TTC549 (cell line): ENCODE results near the gene ASH1L.
"Not testable (repeated sequence)": the region's sequence is repeated elsewhere in the genome, so short reads cannot be mapped to it uniquely, and the experiment has no call there.

Experiments
- FAIRE-seq: peaks from 2 replicates; lab custom pipeline; 2012; peaks lifted over from hg19 to GRCh38; lab: Jason Lieb, UNC

The ASH1L gene, protein sequence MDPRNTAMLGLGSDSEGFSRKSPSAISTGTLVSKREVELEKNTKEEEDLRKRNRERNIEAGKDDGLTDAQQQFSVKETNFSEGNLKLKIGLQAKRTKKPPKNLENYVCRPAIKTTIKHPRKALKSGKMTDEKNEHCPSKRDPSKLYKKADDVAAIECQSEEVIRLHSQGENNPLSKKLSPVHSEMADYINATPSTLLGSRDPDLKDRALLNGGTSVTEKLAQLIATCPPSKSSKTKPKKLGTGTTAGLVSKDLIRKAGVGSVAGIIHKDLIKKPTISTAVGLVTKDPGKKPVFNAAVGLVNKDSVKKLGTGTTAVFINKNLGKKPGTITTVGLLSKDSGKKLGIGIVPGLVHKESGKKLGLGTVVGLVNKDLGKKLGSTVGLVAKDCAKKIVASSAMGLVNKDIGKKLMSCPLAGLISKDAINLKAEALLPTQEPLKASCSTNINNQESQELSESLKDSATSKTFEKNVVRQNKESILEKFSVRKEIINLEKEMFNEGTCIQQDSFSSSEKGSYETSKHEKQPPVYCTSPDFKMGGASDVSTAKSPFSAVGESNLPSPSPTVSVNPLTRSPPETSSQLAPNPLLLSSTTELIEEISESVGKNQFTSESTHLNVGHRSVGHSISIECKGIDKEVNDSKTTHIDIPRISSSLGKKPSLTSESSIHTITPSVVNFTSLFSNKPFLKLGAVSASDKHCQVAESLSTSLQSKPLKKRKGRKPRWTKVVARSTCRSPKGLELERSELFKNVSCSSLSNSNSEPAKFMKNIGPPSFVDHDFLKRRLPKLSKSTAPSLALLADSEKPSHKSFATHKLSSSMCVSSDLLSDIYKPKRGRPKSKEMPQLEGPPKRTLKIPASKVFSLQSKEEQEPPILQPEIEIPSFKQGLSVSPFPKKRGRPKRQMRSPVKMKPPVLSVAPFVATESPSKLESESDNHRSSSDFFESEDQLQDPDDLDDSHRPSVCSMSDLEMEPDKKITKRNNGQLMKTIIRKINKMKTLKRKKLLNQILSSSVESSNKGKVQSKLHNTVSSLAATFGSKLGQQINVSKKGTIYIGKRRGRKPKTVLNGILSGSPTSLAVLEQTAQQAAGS (N-terminal part only)

DNA sequence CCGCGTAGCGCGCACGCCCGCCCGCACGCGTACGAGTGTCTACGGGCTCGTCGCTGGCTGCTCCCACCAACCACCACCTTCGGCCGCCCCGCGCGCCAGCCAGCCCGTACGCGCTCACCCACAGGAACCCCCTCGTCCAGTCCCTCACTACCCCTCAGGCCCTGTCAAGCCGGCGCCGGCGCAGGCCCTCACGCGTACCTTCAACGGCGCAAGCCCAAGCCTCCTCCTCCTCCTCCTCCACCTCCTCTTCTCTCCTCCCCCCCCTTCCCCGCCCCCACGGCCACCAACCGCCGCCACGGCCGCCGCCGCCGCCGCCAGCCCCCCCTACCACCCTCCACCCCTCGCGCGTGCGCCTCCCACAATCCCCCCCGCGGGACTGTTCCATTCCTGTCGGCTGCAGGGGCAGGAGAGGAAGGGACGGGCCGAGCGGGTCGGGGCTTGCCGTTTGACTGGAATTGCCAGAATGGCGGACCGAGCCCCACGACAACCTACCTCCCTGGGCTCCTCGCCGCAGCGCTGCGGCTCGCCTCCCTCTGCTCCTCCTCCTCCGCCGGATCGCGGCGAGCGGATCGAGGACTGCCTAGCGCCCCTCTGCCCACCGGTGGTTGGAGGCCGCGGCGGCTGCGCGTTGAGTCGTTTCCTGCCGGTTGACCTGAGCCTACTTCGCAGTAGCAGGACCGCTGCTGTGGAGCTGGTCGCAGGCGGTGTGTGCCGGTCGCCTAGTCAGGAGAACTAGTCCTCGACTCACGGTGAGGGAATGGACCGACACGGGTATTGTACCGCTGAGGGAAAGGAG is at the start of gene ASH1L:
Gene ASH1L (minus strand): TSS at position 223 of the 796 bp plus-strand sequence. CDS start 41,284 bp downstream, outside the sequence.
- FAIRE-seq = no peak

DNA sequence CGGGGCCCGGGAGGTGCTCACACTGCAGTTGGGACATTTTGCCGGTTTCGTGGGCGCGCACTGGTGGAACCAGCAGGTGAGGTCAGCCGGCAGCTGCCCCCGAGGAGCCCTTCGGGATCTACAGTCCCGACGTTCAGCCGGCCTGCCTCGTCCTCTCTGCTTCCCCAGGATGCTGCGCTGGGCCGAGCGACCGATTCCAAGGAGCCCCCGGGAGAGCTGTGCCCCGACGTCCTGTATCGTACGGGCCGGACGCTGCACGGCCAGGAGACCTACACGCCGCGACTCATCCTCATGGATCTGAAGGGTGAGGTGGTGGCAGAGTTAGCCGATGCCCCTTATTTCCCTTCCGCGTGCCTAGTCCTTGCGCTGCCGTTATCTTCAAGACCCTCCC is 47.6 kb upstream of the ASH1L start:
- not testable (repeated sequence) for FAIRE-seq

DNA sequence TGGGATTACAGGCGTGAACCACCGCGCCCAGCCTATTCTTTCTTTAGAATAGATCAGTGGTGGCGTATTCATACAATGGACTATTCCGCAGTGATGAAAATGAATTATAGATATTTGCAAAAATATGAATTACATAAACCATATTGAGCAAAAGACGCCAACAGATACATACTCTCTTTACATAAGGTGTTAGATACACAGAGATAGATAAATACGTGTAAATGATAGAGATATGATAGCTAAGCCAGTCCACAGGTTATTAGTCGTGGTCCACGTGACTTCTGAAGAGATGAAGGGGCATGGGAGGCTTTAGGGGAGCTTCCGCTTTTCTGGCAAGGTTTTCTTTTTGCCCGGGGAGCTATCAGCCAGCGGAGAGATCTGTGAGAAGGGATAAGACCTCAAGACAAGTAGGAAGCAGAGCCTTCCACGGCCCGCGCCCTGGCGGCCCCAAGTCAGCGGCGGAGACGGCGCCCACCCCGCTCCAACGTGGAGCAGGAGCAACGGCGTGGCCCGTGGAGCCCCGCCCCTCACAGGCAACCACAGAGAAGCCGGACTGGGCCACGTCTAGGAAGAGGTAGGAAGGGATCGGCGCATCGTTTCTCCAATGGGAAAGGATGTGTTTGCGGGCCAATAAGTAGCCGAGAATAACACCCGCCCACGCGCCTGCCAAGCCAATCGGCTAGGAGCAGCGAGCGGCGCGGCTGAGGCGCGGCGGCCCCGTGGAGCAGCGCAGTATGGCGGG is 47.1 kb upstream of the ASH1L start, which contains the start of gene MSTO1:
Gene MSTO1 (plus strand): TSS at position 704 of the 742 bp plus-strand sequence. CDS start 31 bp downstream, at position 735.
- FAIRE-seq = peak; percentile 91

DNA sequence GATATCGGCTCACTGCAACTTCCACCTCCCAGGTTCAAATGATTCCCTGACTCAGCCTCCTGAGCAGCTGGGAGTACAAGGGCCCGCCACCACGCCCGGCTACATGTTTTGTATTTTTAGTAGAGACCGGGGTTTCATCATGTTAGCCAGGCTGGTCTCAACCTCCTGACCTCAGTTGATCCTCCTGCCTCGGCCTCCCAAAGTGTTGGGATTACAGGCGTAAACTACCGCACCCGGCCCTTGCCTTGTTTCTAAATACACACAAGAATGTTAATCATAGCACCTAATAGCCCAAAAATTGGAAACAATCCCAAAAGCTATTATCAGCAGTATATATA is 46.3 kb upstream of the ASH1L start:
- FAIRE-seq = no peak

DNA sequence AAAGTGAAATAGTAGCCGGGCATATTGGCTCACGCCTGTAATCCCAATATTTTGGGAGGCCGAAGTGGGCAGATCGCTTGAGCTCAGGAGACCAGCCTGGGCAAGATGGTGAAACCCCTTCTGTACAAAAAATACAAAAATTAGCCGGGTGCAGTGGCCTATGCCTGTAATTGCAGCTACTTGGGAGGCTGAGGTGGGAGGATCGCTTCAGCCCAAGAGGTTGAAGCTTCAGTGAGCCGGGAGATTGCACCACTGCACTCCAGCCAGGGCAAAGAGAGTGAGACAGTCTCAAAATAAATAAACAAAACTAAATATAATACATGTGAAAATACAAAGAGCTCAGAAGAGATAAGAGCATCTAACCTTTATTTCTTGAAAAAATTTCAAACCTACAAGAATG is 45.1 kb upstream of the ASH1L start:
- FAIRE-seq = no peak

DNA sequence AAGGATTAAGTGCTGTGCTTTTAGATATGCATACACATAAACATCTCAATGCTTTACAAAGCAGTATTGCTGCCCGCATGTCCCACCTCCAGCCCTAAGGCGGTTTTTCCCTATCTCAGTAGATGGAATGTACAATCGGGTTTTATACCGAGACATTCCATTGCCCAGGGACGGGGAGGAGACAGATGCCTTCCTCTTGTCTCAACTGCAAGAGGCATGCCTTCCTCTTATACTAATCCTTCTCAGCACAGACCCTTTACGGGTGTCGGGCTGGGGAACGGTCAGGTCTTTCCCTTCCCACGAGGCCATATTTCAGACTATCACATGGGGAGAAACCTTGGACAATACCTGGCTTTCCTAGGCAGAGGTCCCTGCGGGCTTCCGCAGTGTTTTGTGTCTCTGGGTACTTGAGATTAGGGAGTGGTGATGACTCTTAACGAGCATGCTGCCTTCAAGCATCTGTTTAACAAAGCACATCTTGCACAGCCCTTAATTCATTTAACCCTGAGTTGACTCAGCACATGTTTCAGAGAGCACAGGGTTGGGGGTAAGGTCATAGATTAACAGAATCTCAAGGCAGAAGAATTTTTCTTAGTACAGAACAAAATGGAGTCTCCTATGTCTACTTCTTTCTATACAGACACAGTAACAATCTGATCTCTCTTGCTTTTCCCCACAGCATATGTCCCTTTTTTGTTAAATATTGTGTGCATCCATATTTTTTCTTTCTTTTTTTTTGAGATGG is 37.4 kb upstream of the ASH1L start:
- not testable (repeated sequence) for FAIRE-seq

DNA sequence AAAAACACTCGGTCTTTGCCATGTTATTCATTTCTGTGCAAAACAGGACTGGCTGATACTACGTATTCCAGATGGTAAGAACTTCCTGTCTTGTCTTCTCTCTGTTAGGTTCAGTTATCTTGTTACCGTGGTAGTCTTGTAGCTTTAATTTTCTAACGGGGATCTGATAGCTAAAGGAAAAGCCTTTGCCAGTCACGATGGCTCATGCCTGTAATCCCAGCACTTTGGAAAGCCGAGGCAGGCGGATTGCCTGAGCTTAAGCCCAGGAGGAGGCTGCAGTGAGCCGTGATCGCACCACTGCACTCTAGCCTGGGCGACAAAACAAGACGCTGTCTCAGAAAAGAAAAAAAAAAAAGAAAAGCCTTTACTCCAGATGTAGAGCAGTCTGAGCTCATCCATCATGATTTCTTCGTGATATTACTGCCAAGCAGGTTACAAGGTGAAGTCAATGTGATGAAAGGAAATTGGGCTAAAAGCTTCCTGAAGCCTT is 36.3 kb upstream of the ASH1L start:
- FAIRE-seq = no peak

DNA sequence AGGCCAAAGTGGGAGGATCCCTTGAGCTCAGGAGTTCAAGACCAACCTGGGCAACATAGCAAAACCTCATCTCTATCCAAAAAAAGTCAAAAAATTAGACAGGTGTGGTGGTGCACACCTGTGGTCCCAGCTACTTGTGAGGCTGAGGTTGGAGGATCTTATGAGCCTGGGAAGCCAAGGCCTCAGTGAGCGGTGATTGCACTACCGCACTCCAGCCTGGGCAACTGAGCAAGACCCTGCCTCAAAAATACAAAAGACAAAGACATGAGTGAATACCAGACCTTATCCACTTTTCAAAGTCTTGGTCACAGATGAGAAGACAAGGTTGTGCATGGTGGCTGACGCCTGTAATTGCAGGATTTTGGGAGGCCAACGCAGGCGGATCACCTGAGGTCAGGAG is 34.3 kb upstream of the ASH1L start:
- FAIRE-seq = no peak

DNA sequence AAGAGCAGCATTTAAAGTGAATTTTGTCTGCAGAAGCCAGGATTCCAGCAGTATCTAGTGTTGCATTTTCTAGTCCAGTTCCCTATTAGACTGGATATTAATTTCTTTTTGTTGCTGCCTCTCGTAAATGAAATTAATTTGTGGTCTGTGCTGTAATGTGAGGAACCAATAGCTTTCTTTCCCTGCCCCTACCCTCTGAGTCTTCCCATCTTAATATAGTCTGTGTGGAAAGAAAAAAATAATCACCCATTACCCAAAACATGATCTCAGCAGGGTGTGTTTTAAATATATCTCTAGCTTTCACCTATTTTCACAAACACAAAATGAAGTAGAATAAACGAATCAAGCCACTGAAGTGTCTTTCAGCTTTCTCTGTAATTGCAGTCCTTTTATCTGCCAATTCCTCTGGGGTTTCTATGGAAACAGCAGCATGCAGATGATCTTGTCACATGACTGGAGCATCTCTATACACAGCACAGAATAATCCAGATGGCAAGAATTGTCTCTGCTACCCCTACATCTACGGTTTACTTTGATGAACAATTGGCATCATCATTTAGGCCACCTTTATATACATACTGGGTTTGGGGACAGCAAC is 33.4 kb upstream of the ASH1L start:
- FAIRE-seq = not testable (repeated sequence)

DNA sequence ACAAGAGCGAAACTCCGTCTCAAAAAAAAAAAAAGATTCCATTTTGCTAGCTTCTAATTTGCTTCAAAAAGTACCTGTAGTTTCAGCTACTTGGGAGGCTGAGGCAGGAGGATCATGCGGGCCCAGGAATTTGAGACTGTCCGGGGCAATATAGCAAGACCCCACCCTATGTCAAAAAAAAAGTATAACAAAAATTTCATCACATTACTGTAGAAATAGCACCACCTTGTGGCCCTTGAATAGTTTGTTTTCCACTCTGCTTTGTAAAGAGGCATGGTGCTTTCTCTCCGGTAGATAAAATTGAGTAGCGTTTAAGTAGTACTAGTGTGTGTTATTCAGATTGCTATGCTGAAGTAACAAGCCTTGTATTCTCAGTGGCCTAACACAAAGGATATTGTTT is 29.2 kb upstream of the ASH1L start:
- peak; percentile 97 for FAIRE-seq

DNA sequence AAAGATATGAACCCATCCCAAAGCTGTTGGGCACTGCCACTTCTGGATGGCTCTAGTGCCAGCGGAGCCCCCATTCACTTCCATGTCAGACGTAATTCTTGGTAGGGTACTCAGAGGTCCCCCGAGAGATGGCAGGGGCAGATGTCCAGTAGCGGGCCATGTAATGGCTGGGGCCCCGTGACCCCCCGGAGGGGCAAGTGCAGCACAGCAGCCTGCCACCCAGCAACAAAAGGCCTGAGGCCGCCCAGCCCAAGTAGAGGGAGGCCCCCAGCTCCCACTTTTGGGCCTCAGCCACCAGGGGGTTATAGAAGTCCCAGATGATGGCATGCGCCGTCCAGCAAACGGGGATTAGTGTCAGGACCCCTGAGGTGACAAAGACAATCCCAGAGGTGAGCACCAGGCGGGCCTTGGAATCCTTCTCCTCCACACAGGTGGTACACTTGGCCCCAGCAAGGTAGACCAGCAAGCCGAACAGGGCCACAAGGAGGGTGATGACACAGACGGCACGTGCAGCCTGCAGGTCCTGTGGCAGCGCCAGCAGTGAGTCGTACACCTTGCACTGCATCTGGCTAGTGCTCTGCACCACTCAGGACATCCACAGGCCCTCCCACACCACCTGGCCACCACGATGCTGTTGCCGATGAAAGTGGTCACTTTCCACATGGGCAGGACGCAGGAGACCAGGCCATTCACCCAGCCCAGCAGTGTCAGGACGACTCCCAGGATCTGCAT is 28.1 kb upstream of the ASH1L start:
- not testable (repeated sequence) for FAIRE-seq

DNA sequence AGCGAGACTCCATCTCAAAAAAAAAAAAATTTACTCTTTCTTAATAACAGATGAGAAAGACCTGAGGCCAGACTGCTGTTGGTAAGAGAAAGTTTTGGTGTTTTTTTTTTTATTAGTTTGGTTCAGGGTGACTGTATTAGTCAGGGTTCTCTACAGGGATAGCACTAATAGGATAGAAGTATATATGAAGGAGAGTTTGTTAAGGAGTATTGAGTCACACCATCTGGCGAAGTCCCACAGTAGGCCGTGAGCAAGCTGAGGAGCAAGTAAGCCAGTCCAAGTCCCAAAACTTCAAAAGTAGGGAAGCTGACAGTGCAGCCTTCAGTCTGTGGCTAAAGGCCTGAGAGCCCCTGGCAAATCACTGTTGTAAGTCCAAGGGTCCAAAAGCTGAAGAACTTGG is 26.7 kb upstream of the ASH1L start:
- FAIRE-seq = not testable (repeated sequence)

DNA sequence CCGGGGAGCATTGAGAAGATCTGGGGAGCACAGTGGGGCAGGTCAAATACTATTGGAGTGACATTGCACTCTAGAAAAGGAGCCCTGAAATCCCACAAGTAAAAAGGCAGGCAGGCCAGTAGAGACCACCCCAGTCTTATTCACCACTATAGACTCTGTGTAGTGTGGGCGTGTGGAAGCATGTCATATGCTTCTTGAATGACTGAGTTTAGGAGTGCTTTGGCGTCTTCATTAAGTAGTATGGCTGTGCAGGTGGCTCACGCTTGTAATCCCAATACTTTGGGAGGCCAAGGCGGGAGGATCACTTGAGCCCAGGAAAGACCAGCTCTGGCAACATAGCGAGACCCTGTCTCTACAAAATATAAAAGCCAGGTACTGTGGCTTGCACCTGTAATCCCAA is 21.2 kb upstream of the ASH1L start:
- not testable (repeated sequence) for FAIRE-seq

DNA sequence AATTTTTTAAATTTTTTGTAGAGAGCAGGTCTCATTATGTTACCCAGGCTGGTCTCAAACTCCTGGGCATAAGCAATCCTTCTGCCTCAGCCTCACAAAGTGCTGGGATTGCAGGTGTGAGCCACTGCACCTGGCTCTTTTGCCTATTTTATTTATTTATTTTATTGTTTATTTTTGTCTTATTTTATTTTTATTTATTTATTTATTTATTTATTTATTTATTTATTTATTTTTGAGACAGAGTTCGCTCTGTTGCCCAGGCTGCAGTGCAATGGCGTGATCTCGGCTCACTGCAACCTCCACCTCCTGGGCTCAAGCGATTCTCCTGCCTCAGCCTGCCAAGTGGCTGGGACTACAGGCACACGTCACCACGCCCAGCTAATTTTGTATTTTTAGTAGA is 13.0 kb upstream of the ASH1L start:
- FAIRE-seq = not testable (repeated sequence)

DNA sequence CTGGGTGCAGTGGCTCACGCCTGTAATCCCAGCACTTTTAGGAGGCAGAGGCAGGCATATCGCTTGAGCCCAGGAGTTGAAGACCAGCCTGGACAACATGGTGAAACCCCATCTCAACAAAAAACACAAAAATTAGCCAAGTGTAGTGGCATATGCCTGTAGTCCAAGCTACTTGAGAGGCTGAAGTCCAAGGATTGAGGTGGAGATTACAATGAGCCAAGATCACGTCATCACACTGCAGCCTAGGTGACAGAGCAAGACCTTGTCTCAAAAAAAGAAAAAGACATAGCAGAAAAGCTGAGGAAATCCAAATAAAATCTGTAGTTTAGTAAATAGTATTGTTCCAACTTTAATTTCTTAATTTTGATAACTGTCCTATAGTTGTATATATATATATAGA is 11.5 kb upstream of the ASH1L start:
- no peak for FAIRE-seq

DNA sequence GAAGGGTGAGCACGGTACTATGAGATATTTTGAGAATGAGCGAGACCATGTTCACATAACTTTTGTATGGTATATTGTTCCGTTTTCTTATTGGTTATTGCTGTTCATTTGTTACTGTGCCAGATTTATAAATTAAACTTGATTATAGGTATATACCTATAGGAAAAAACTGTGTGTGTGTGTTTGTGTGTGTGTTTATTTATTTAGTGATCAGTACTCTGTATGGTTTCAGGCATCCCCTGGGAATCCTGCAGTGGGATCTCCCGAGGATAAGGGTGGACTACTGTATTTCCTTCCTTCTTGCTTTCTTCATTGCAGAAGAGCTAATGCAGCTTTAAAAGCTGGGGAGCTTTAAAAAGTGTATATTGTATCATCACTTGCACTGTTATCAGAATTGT is 8.0 kb upstream of the ASH1L start:
- FAIRE-seq = no peak

DNA sequence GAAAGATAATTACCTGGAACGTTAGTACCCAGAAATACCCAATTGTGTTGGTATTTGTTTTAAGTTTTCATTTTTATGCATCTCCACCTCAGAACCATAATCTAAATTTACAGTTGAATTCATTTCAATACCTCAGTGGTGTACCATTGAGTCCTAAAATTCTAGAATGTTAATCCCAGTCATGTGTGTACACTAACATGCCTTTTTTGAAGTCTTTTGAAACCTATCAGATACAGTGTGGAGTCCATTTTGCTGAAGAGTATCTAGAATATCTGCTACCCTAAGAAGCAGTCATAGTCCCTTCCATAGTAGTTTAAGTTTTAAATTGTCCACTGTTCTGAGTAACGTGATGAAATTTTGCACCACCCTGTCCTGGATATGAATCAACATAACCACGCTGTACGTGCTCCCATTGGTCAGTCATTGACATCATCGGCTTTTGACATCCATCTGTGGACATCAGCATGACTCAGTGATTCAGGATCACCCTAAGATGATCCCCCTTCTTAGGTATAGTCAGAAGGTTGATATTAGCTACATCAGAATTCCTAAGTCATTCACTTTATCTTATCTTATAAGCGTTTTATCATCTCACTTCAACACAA is 7.5 kb upstream of the ASH1L start:
- no peak for FAIRE-seq

DNA sequence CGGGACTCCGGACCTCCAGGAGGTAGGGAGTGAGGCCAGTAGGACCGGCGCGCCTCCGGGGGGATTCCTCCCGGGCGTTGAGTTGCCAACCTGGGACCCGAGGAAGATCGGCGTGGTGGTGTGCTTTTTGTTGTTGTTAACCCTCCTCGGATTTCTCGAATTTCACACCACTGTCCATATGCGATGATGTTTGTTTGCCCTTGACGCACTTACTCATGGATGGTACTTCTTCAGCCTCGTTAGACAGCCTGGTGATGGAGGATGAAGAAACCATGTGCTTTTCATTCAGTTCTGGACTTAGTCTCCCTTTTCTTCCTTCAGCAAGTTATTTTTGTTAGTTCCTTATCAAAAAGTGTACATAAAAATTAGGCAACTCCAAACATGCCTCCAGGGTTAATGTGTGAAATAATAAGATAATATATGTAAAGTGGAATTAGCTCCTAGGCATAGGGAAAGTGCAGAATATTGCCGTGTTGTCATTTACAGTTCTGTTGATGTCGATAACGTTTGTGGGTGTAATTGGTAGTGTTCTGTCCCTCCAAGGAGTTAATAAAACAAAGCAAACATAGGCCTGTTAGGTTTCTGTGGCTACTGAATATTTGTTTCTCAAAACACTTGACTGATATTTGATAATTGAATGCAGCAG is 897 bp upstream of the ASH1L start:
- FAIRE-seq = not testable (repeated sequence)
